ENCODE data around the gene DAPK1. TPM values are rescaled to one million over a fixed set of nuclear protein-coding genes. Genes with fewer than 3 reads are reported as not detected.

The DAPK1 gene
- polyA plus RNA-seq, 3 donors, result 68.5 to 95.9 (median 75.3) TPM

- DNase-seq (ENCODE audit: extremely low read depth in 1 of 11, low read depth in 9 of 11, low spot score in 4 of 11), result no peak
These were observed 80.1 kb downstream of the DAPK1 start for GRCh38 chr9:87577746-87578145.

- DNase-seq (ENCODE audit: extremely low read depth in 1 of 11, low read depth in 9 of 11, low spot score in 4 of 11), result no peak
These were observed 81.0 kb downstream of the DAPK1 start for GRCh38 chr9:87578625-87579024.

- DNase-seq (ENCODE audit: extremely low read depth in 1 of 11, low read depth in 9 of 11, low spot score in 4 of 11), result no peak
These were observed 82.3 kb downstream of the DAPK1 start for GRCh38 chr9:87579781-87580541.

GRCh38 chr9:87580941-87581438 lies 83.3 kb downstream of the DAPK1 start:
- DNase-seq (ENCODE audit: extremely low read depth in 1 of 11, low read depth in 9 of 11, low spot score in 4 of 11), result no peak

- no peak for DNase-seq (ENCODE audit: extremely low read depth in 1 of 11, low read depth in 9 of 11, low spot score in 4 of 11)
These were observed 83.8 kb downstream of the DAPK1 start for GRCh38 chr9:87581513-87581912.

GRCh38 chr9:87581949-87582637 lies 84.4 kb downstream of the DAPK1 start:
- no peak for DNase-seq (ENCODE audit: extremely low read depth in 1 of 11, low read depth in 9 of 11, low spot score in 4 of 11)

GRCh38 chr9:87584326-87584725 lies 86.7 kb downstream of the DAPK1 start:
- DNase-seq (ENCODE audit: extremely low read depth in 1 of 11, low read depth in 9 of 11, low spot score in 4 of 11), result no peak

- no peak for DNase-seq (ENCODE audit: extremely low read depth in 1 of 11, low read depth in 9 of 11, low spot score in 4 of 11)
These were observed 87.6 kb downstream of the DAPK1 start for GRCh38 chr9:87585123-87585855.

GRCh38 chr9:87586731-87587355 lies 89.2 kb downstream of the DAPK1 start:
- no peak for DNase-seq (ENCODE audit: extremely low read depth in 1 of 11, low read depth in 9 of 11, low spot score in 4 of 11)

- no peak for DNase-seq (ENCODE audit: extremely low read depth in 1 of 11, low read depth in 9 of 11, low spot score in 4 of 11)
These were observed 89.7 kb downstream of the DAPK1 start for GRCh38 chr9:87587356-87587745.

- DNase-seq (ENCODE audit: extremely low read depth in 1 of 11, low read depth in 9 of 11, low spot score in 4 of 11), result no peak
These were observed 90.2 kb downstream of the DAPK1 start for GRCh38 chr9:87587864-87588263.

GRCh38 chr9:87588339-87588738 lies 90.7 kb downstream of the DAPK1 start:
- DNase-seq (ENCODE audit: extremely low read depth in 1 of 11, low read depth in 9 of 11, low spot score in 4 of 11), result no peak

GRCh38 chr9:87590996-87591395 lies 93.3 kb downstream of the DAPK1 start:
- DNase-seq (ENCODE audit: extremely low read depth in 1 of 11, low read depth in 9 of 11, low spot score in 4 of 11), result no peak

GRCh38 chr9:87592554-87593358 lies 95.1 kb downstream of the DAPK1 start:
- DNase-seq (ENCODE audit: extremely low read depth in 1 of 11, low read depth in 9 of 11, low spot score in 4 of 11), result peak in 1 of 11 donors; percentile 38

- DNase-seq (ENCODE audit: extremely low read depth in 1 of 11, low read depth in 9 of 11, low spot score in 4 of 11), result no peak
These were observed 95.8 kb downstream of the DAPK1 start for GRCh38 chr9:87593359-87593980.

- no peak for DNase-seq (ENCODE audit: extremely low read depth in 1 of 11, low read depth in 9 of 11, low spot score in 4 of 11)
These were observed 96.5 kb downstream of the DAPK1 start for GRCh38 chr9:87594194-87594593.

GRCh38 chr9:87594662-87595061 lies 97.0 kb downstream of the DAPK1 start:
- no peak for DNase-seq (ENCODE audit: extremely low read depth in 1 of 11, low read depth in 9 of 11, low spot score in 4 of 11)

- no peak for DNase-seq (ENCODE audit: extremely low read depth in 1 of 11, low read depth in 9 of 11, low spot score in 4 of 11)
These were observed 97.9 kb downstream of the DAPK1 start for GRCh38 chr9:87595610-87596009.

Measured in renal cortex interstitium (tissue), 11 donors.